ENCODE data around the gene EHBP1L1. TPM values are rescaled to one million over a fixed set of nuclear protein-coding genes. Genes with fewer than 3 reads are reported as not detected.
A peak's percentile ranks its signal among the peaks of the same experiment; 100 is the strongest.

The EHBP1L1 gene
- total and polyA plus RNA-seq, 2 of the 8 experiments (the other 6 are each of a cell fraction or from before 2014, with no cell fraction given): 4.3 to 6.6 TPM

GRCh38 chr11:65584106-65584505 lies 8.3 kb downstream of the EHBP1L1 start:
- no peak overlapping the region for H2BK120ac ChIP-seq (replicated peaks; ENCODE audit: low read depth, low read length)
- H3K23me2 ChIP-seq (ENCODE audit: low read depth, low read length): peaks cover 3% of the 10 kb centered on the region; the same call in 1 of the 2 replicates
- H4K91ac ChIP-seq (replicated peaks; ENCODE audit: insufficient read length, low read length): no peak overlapping the region
- no peak overlapping the region for H3K14ac ChIP-seq (ENCODE audit: insufficient read length)
- no peak overlapping the region for H3K4me3 ChIP-seq (ENCODE audit: extremely low read depth in 1 of 4, insufficient read depth in 2 of 4, low read depth in 3 of 4, low read length in 4 of 4)
- TF ChIP-seq CTBP2 (IDR thresholded peaks at IDR 0.05; ENCODE audit: borderline replicate concordance, insufficient read depth, insufficient read length, low read length) (no peak), POLR2A (IDR thresholded peaks at IDR 0.05; ENCODE audit: control extremely low read depth in 1 of 2, low read depth in 2 of 2, low read length in 2 of 2) (no peak), BACH1 (IDR thresholded peaks at IDR 0.05; ENCODE audit: low read length) (no peak), E2F6 (IDR thresholded peaks at IDR 0.05) (no peak), SAP30 (IDR thresholded peaks at IDR 0.05; ENCODE audit: insufficient read depth, insufficient replicate concordance, low read length) (no peak), NANOG (IDR thresholded peaks at IDR 0.05; ENCODE audit: insufficient read depth, low read depth, low read length, poor library complexity, severe bottlenecking) (no peak)
- no peak overlapping the region; the same call in 1 of the 2 replicates for H4K8ac ChIP-seq (ENCODE audit: extremely low read depth, insufficient read depth, low read length)
- no peaks in the 10 kb centered on the region for H3K36me3 ChIP-seq (ENCODE audit: control insufficient read depth in 2 of 4, insufficient read depth in 4 of 4, low read length in 3 of 4)
- H3K9ac ChIP-seq (replicated peaks in 1 of 4; ENCODE audit: extremely low read depth in 1 of 4, low read depth in 3 of 4, low read length in 3 of 4): no peak overlapping the region
- no peak overlapping the region for H2BK20ac ChIP-seq (ENCODE audit: low read length)
- H4K20me1 ChIP-seq (replicated peaks in 1 of 2; ENCODE audit: control insufficient read depth in 1 of 2, insufficient read depth in 2 of 2, low read length in 2 of 2): peaks cover 0 to 2% of the 10 kb centered on the region in 2 experiments
- WGBS, 2 experiments (ENCODE audit: extremely low coverage in 1 of 2, insufficient coverage in 1 of 2, insufficient read length in 1 of 2, insufficient replicate concordance in 2 of 2, low coverage in 1 of 2, low lambda C conversion rate in 2 of 2, missing lambda C conversion rate in 1 of 2): 83% methylated on average over 8 of the region's 8 CpGs; no CpG with 5 or more reads in 1 of the 2 experiments
- H2BK5ac ChIP-seq (ENCODE audit: low read depth, low read length): no peak overlapping the region
- H3K23ac ChIP-seq (ENCODE audit: insufficient read length): no peak overlapping the region
- DNase-seq (ENCODE audit: low read depth in 1 of 2, low spot score in 2 of 2) (no peak), FAIRE-seq (no peak)
- H3K27me3 ChIP-seq (replicated peaks in 1 of 4; ENCODE audit: control insufficient read depth in 3 of 4, extremely low read depth in 1 of 4, insufficient read depth in 3 of 4, low read length in 3 of 4): peaks cover 20 to 47% (median 39%) of the 10 kb centered on the region in 4 experiments; a peak in 6 of 7 replicates
- H3K79me1 ChIP-seq (ENCODE audit: low read depth, low read length): no peaks in the 10 kb centered on the region
- H3K18ac ChIP-seq (ENCODE audit: extremely low read depth, low read length): no peak overlapping the region
- ChIA-PET POLR2A (ENCODE audit: partially characterized antibody) (interaction anchor here (0.7 to 4.4 kb wide), 5 partner anchors 8 to 462 kb away, joined by 3 to 36 read pairs (median 7); partner anchors contain the start of genes EHBP1L1, FAM89B, FAU and MRPL49), CTCF (ENCODE audit: partially characterized antibody) (interaction anchor here (0.5 to 14.5 kb wide), 5 partner anchors 9 to 895 kb away, joined by 3 to 162 read pairs (median 5); partner anchors contain the start of genes FAM89B, KCNK7 and ZNRD2)
- H3K4ac ChIP-seq (replicated peaks; ENCODE audit: insufficient read length, low read depth, low read length): no peak overlapping the region
- H4K5ac ChIP-seq (ENCODE audit: insufficient read length, low read depth, low read length): no peak overlapping the region
- H3K27ac ChIP-seq (ENCODE audit: low read depth, low read length): no peak overlapping the region
- H3K4me1 ChIP-seq (replicated peaks in 1 of 4; ENCODE audit: control insufficient read depth in 3 of 4, insufficient read depth in 4 of 4, low read length in 3 of 4): peaks cover 0 to 22% (median 6%) of the 10 kb centered on the region in 4 experiments; a peak in 6 of 7 replicates
- no peak overlapping the region for H2AFZ ChIP-seq (ENCODE audit: low read length)
- H2BK12ac ChIP-seq (ENCODE audit: low read depth, low read length): no peak overlapping the region
- peak overlapping the region; percentile 86 for H2AK5ac ChIP-seq (ENCODE audit: low read depth, low read length)
- no peaks in the 10 kb centered on the region for H3K79me2 ChIP-seq (ENCODE audit: control insufficient read depth in 1 of 2, insufficient read depth in 2 of 2, low read length in 2 of 2)
- H3K56ac ChIP-seq (replicated peaks; ENCODE audit: insufficient read length, low read depth, low read length): no peak overlapping the region
- H3K4me2 ChIP-seq (ENCODE audit: insufficient read depth in 1 of 2, low read depth in 2 of 2, low read length in 2 of 2): peak overlapping the region in 1 of 2 experiments; percentile 54; a peak in 1 of 4 replicates
- 0 out of 2 replicates have a peak overlapping the region, but pooled peaks have one; percentile 66 for H2BK15ac ChIP-seq (ENCODE audit: low read length)
- H3K9me3 ChIP-seq (ENCODE audit: insufficient read depth in 2 of 2, low read depth in 1 of 2, low read length in 1 of 2): no peaks in the 10 kb centered on the region
